GM12873 (cell line): ENCODE results near the gene CYP8B1.

ENCODE experiments used
- CTCF ChIP-seq: IDR thresholded peaks from 2 replicates; pipeline ENCODE4 v1.5.1; 2012; ENCODE audit warnings: low read depth, mild to moderate bottlenecking, moderate library complexity, low read length, control low read depth; ENCODE audit not compliant: insufficient read depth; ENCODE audit errors: missing control alignments

The CYP8B1 gene

GRCh38 chr3:42875325-42876151 is at the start of gene CYP8B1:
Gene CYP8B1 (minus strand): TSS chr3:42875879. CDS start chr3:42875816, 63 bp downstream.
- no peak for TF ChIP-seq CTCF

GRCh38 chr3:42923606-42924005 is 47.9 kb upstream of the CYP8B1 start:
- TF ChIP-seq CTCF = no peak

GRCh38 chr3:42914771-42915515 is 39.3 kb upstream of the CYP8B1 start:
- TF ChIP-seq CTCF = no peak

- no peak for TF ChIP-seq CTCF
Observed at GRCh38 chr3:42911551-42911950, 35.9 kb upstream of the CYP8B1 start.

- TF ChIP-seq CTCF = no peak
Observed at GRCh38 chr3:42908675-42909074, 33.0 kb upstream of the CYP8B1 start.

- TF ChIP-seq CTCF = no peak
Observed at GRCh38 chr3:42906848-42907183, 31.1 kb upstream of the CYP8B1 start.

- TF ChIP-seq CTCF = no peak
Observed at GRCh38 chr3:42906070-42906847, 30.6 kb upstream of the CYP8B1 start, which contains the start of gene ZNF662. Gene ZNF662 (plus strand): TSS chr3:42906142. CDS start chr3:42908115, 1,973 bp downstream.
